NCI-H1436 (cell line): Measurements from ENCODE around the gene CDKN1B.
A peak's percentile ranks its signal among the peaks of the same experiment; 100 is the strongest.

Experiments used
- DNase-seq: peaks from one replicate; lab custom pipeline; 2025; lab: John Stamatoyannopoulos, UW

CDKN1B gene

GRCh38 chr12:12701457-12701856 is 15.7 kb upstream of the CDKN1B start:
- no peak for DNase-seq

- DNase-seq: peak; percentile 84
Observed at GRCh38 chr12:12704593-12705230, 12.5 kb upstream of the CDKN1B start.

- no peak for DNase-seq
Observed at GRCh38 chr12:12705838-12706520, 11.2 kb upstream of the CDKN1B start.

GRCh38 chr12:12713932-12714275 is 3.3 kb upstream of the CDKN1B start:
- DNase-seq: no peak

GRCh38 chr12:12714276-12715021 is 2.7 kb upstream of the CDKN1B start:
- DNase-seq: peak; percentile 35

GRCh38 chr12:12715128-12715458 is 2.1 kb upstream of the CDKN1B start:
- DNase-seq: no peak

- no peak for DNase-seq
Observed at GRCh38 chr12:12715459-12716150, 1.6 kb upstream of the CDKN1B start.

GRCh38 chr12:12716151-12716792 is 896 bp upstream of the CDKN1B start:
- DNase-seq: no peak

GRCh38 chr12:12717586-12718380 is 615 bp downstream of the CDKN1B start:
- no peak for DNase-seq

GRCh38 chr12:12718381-12718759 is 1.2 kb downstream of the CDKN1B start:
- no peak for DNase-seq

- no peak for DNase-seq
Observed at GRCh38 chr12:12718853-12719252, 1.7 kb downstream of the CDKN1B start.

GRCh38 chr12:12719496-12719895 is 2.3 kb downstream of the CDKN1B start:
- no peak for DNase-seq

GRCh38 chr12:12720052-12720451 is 2.9 kb downstream of the CDKN1B start:
- DNase-seq: no peak

GRCh38 chr12:12720672-12721161 is 3.5 kb downstream of the CDKN1B start:
- no peak for DNase-seq

GRCh38 chr12:12721176-12721751 is 4.1 kb downstream of the CDKN1B start:
- DNase-seq: no peak

GRCh38 chr12:12721814-12722434 is 4.8 kb downstream of the CDKN1B start:
- DNase-seq: no peak

- DNase-seq: no peak
Observed at GRCh38 chr12:12722435-12723148, 5.4 kb downstream of the CDKN1B start.

- no peak for DNase-seq
Observed at GRCh38 chr12:12723149-12723680, 6.0 kb downstream of the CDKN1B start.

GRCh38 chr12:12723681-12724420 is 6.7 kb downstream of the CDKN1B start:
- no peak for DNase-seq
